GM13976 (cell line): ENCODE data around the gene FAF1.

ENCODE experiments used
- DNase-seq: peaks from one replicate; pipeline ENCODE4 v3.0.0; 2012; ENCODE audit warnings: low spot score
- in situ Hi-C: fragments of 300-500 bp; cut with MboI; formaldehyde crosslinking; loops from one replicate; pipeline ENCODE4 v1.12.0; 2022; ENCODE audit warnings: low sequenced_read_pairs, mixed read lengths, inconsistent platforms; ENCODE audit not compliant: unreplicated experiment
- TF ChIP-seq, protein P1 (sequence below): IDR thresholded peaks from 2 replicates; pipeline ENCODE4 v1.5.1; 2012; ENCODE audit warnings: borderline replicate concordance, mild to moderate bottlenecking; ENCODE audit not compliant: insufficient read depth; ENCODE audit errors: extremely low read depth, missing control alignments, control extremely low read depth

The FAF1 gene

DNA sequence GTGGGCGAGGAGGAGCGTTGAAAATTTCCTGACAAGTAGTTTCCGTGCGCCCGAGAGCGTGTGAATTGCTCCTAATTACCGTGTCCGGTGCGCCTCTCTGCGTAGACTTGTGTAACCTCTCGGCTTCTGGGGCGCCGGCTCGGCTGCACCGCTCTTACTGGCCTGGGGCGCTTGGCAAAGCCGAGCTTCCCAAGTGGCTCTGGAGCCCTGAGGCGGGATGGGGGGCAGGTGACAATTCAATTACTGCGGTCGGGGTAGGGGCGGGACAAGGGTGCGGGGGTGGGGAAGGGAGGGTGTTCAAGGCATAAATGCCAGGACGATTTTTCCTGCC is 536.4 kb downstream of the FAF1 start:
- DNase-seq = peak; percentile 61

DNA sequence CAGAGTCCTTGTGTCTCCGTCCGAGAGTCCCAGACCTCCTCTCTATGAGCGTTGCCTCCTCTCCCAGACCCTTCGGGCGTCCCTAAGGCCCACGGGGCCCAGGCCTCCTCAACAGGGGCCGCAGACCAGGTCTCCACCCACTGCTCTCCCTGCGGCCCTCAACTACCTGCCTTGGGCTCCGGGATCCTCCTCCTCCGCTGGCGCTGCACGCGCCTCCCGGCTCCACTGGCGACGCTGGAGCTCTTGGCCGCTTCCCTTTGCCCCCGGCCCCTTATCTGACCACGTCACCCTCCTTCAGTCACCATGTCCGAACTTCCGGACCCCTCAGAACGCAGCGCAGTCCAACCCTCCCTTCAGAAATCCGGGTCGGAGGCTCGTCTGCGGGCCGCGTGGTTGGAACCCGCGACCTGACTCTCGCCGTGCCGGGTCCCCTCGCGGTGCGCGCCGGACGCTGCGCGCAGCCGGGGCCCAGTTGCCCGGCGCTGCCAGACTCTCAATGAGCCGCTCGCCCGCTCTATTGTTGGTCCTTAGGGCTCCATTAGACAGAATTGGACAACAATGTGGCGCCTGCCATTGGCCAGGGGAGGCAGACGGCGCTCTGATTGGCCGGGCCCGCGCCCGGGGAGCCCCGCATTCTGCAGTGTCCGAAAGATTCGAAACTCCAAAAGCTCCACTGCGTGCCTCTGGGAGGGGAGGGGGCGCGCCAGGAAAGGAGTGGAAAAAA is 537.0 kb downstream of the FAF1 start, which contains the start of gene DMRTA2:
Gene DMRTA2 (minus strand): TSS at position 498 of the 724 bp plus-strand sequence. CDS start 1,907 bp downstream, outside the sequence.
- in situ Hi-C loops = no loop called here
- TF ChIP-seq, protein P1, sequence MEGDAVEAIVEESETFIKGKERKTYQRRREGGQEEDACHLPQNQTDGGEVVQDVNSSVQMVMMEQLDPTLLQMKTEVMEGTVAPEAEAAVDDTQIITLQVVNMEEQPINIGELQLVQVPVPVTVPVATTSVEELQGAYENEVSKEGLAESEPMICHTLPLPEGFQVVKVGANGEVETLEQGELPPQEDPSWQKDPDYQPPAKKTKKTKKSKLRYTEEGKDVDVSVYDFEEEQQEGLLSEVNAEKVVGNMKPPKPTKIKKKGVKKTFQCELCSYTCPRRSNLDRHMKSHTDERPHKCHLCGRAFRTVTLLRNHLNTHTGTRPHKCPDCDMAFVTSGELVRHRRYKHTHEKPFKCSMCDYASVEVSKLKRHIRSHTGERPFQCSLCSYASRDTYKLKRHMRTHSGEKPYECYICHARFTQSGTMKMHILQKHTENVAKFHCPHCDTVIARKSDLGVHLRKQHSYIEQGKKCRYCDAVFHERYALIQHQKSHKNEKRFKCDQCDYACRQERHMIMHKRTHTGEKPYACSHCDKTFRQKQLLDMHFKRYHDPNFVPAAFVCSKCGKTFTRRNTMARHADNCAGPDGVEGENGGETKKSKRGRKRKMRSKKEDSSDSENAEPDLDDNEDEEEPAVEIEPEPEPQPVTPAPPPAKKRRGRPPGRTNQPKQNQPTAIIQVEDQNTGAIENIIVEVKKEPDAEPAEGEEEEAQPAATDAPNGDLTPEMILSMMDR = no peak
- peak; percentile 55 for DNase-seq

More for the DNA sequence above, 536.4 kb downstream of the FAF1 start:
- TF ChIP-seq, protein P1 = no peak
- in situ Hi-C loops = no loop called here

DNA sequence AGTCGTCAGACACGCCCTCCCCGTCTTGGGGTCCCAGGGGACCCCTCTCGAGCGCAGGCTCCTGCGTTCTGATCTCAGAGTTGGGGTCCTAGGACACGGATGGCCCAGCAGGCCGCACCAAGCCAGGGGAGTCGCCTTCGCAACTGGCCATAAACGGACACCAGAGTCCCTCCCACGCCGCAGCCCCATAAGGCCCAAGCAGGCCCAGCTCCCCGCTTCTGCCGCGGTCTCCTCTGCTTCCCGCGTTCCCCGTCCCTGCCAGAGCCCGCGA is 537.5 kb downstream of the FAF1 start:
- in situ Hi-C loops = no loop called here

DNA sequence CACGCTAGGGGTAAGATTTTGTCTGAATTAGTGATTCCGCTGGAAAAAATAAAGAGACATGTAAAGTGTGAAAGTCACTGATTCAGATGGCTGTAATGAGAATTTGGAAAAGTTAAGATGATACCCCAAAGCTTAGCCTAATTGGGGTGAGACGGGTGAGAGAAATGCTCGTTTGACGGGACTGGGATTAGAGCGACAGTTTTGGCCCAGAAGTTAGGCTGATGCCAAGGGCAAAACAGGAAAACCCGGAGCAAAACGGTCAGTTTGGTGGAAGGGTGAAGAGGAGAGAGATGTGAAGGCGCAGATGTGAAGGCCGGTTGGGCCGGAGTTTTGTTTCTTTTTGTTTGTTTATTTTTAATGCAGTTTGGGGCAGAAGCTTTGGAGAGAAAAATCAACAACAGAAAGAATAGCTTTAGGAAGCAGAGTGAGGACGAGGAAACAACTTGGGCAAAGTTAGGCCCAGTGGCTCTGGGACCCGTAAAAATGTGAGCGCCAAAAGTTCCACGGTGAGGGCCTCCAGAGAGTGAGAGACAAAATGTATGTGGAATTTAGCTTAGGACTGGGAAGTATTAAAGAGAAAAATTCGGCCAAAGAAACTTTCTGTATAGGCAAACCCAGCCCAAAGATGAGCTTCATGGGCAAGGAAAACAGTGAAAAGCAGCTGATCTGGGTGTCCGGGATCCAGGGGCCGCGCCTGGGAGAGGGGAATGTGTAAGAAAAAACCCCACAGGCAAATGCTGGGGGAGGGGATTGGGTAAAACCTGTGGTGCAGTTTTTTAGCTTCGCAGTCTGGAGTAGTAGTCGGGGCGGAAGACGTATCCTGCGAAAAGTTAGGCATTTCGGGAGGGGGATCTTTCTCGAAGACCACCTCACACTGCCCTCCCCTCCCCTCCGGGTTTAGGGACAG is 538.0 kb downstream of the FAF1 start:
- no peak for DNase-seq
- TF ChIP-seq, protein P1 = no peak
- in situ Hi-C loops = no loop called here

More for the DNA sequence above, 537.5 kb downstream of the FAF1 start:
- TF ChIP-seq, protein P1 = no peak
- DNase-seq = no peak

DNA sequence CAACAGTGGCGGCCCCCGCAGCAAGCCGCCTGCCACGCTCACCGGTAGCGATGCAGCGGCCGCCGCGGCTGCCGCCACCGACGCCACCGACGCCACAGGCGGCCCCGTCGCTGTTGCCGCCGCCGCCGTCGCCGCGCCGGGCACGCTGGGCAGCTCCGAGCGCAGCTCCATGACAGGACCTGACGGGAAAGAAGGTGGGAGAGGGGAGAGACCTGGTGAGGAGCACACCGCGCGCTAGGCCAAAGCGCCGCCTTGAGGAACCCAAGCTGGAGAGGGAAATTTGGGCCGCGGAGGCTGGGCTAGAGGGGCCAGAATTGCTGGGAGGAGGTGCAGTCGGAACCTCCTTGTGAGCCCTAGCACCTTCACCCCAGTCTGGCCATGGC is 538.7 kb downstream of the FAF1 start:
- in situ Hi-C loops = no loop called here
- DNase-seq = no peak
- TF ChIP-seq, protein P1 = no peak

DNA sequence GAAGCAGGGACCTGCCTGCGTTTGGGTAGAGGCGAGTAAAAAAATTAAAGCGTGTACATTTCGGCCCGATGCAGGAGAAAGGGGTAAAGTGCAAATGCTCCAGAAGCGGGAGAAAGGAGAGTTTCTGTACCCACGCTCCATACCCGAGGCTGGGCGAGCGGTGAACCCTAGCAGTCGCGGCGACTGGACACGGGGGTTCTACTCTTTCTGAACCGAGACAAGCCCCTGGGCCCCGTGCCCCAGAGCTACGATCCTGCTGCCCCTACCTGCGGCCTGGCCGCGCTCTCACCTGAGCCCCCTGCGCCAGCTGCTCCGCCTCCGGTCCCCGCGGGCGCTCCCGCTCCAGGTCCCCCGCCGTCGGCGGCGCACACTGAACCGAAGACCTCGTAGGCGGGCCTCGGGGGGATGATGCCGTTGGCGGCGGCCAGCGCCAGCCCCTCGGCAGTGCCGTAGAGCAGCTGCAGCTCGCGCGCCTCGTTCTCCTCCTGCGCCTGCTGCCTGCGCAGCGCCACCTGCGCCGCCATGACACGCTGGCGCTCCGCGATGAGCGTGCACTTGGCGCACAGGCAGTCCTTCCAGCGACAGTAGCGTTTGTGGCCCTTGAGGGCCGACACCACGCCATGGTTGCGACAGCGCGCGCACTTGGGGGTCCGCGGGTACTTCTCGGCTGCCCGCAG is 539.2 kb downstream of the FAF1 start:
- in situ Hi-C loops = no loop called here
- DNase-seq = no peak
- TF ChIP-seq, protein P1 = no peak
